NCI-H187 treated with DMSO at 0.1 percent for 48 hours (cell line): Measurements from ENCODE around the gene CALB2.

Experiments
- DNase-seq: peaks from one replicate; lab custom pipeline; 2025; lab: John Stamatoyannopoulos, UW

CALB2 gene

DNA sequence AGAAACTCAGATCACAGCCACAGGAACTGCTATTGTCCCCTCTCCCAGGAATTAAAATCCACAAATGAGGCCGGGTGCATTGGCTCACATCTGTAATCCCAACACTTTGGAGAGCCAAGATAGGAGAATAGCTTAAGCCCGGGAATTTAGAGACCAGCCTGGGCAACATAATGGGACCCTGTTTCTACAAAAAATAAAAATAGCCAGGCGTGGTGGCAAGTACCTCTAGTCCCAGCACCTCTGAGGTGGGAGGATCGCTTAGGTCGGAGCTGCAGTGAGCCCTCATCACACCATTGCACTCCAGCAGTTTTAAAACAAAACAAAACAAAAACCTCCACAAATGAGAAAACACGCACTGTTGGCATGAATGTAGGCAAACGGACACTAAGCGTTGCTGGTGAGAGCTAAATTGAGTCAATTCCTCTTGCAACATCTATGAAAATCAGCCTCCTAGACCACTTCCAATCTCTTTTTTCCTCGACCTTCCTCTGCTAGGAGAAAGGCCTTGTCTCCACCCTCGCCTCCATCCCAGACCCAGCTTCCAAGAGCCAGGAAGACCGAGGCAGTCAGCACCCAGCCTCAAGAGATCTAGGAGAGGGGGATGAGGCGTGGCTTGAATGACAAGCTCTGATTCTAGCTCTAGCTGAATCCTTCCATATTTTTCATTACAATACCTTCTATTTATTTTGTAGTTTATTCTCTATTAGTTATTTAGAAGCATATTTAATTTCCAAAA lies 68.5 kb downstream of the CALB2 start:
- DNase-seq, result no peak

DNA sequence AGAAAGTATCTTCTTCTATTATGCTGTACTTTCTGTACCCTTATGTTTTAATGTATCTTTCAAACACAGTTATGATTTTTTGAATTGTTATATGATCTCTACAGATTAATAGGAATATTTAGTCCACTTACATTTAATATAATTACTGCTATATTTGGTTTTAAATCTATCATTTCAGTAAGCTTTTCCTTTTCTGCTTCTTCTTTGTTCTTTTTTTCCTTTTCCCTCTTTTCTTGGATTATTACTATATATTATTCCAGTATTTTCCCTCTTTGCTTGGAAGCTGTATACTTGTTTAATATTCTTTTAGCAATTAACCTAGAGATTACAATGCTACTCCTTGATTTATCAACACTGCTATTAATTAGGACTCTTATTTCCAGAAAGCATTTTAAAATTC lies 69.9 kb downstream of the CALB2 start:
- DNase-seq, result no peak

DNA sequence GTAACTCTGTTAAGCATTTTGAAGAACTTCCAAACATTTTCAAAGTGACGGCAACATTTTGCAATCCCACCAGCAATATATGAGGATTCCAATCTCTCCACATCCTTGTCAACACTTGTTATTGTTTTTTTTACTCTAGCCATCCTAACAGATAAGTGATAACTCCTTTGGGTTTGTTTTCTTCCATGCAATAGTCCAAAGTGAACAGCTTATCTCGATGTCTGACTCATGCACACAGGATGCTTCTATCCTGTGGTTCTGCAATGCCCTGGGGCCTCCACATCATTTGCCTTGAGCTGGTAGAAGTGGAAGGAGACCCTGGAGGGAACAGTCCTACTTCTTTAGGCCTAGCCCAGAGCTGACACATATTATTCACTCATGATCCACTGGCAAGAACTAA lies 70.4 kb downstream of the CALB2 start:
- DNase-seq, result no peak

DNA sequence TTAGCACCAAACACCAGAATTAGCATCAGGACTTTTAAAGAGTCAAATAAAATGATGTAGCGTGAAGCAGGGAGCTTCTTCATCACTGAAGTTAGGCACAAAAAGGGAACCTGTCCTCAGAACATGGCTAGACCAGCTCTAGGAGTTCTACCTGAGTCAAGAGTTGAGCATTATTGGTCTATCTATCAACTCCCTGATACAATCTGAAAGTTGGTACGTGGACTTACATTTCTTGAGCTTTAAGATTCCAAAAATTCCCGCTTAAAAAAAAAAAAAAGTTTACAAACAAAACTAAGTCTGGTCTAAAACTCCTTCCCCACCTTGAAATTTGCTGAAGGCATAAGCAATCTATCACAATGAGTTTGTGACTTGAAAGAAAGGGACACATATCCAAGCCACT lies 71.1 kb downstream of the CALB2 start:
- no peak for DNase-seq

- DNase-seq, result no peak
Measured at GRCh38 chr16:71430744-71431143, 72.2 kb downstream of the CALB2 start.

DNA sequence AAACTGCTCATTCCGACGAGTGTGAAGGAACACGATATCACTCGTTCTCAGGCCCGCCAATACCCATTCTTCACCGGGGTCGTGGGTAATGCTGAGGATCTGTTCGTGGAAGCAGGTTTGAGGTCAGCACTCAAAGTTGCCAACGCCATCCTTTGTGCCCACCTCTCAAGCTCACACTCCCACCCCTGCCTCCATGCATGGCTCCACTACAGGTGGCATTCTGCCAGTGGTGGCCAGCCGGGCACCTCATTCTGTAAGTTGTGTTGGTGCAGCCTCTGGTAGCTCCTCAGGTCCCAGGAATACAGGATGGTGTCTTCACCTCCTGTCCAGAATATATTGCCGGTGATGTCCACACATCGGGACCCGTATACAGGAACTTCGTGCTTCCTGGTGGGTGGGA lies 72.7 kb downstream of the CALB2 start:
- no peak for DNase-seq

- DNase-seq, result no peak
Measured at GRCh38 chr16:71431991-71432390, 73.5 kb downstream of the CALB2 start.

- DNase-seq, result no peak
Measured at GRCh38 chr16:71432906-71433305, 74.4 kb downstream of the CALB2 start.

DNA sequence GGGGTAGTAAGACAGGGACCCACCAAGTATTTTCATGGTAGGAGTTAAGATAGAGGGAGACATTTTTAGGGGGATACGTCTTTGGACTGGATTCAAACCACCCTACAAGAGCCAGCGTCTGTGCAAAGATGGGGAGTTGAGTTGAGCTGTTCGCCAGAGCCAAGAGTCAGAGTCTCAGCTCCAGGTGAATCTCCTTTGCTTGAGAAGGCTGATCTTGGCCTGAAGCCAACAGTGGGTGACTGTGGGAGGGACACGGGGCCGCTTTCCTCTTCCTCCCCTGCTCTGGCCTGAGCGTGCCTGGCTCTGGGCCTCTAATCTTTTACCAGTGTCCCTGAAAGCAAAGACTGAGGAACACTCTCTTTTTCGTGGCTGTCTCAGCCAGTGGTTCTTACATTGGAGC lies 78.0 kb downstream of the CALB2 start:
- DNase-seq, result no peak

GRCh38 chr16:71439523-71439922 lies 81.0 kb downstream of the CALB2 start:
- DNase-seq, result no peak
